Heart left ventricle (tissue), 16 donors: ENCODE measurements around the gene TBR1. TPM values are rescaled to one million over a fixed set of nuclear protein-coding genes. Genes with fewer than 3 reads are reported as not detected.

Experiments used
- ATAC-seq, 4 donors: fragments of 200-7000 bp; cut with Tn5 transposase; one replicate each; pipeline ENCODE4 v1.9.1; 2020 to 2022; ENCODE audit warnings: moderate library complexity in 4 of 4, mild to moderate bottlenecking in 3 of 4, moderate number of reproducible peaks in 1 of 4
- DNase-seq, 5 donors: peaks; one replicate each; pipeline ENCODE4 v3.0.0-alpha.2; 2020
- H3K27ac ChIP-seq, 12 donors: fragments of 200-600 bp; sonication (generic) in 4 of 12; one replicate each; pipeline versions ENCODE4 v1.5.0 to v1.8.0; 2016 to 2022; ENCODE audit warnings: mild to moderate bottlenecking in 2 of 12
- H3K27me3 ChIP-seq, 9 donors: fragments of 200-600 bp; sonication (generic) in 2 of 9; one replicate each; pipeline versions ENCODE4 v1.5.1 to v1.8.0; 2016 to 2022; ENCODE audit warnings: mild to moderate bottlenecking in 3 of 9
- H3K36me3 ChIP-seq, 9 donors: fragments of 200-600 bp; sonication (generic) in 2 of 9; one replicate each; pipeline versions ENCODE4 v1.5.0 to v1.8.0; 2018 to 2022; ENCODE audit warnings: mild to moderate bottlenecking in 2 of 9
- H3K4me1 ChIP-seq, 12 donors: fragments of 200-600 bp; sonication (generic) in 4 of 12; one replicate each; pipeline versions ENCODE4 v1.5.0 to v1.8.0; 2016 to 2022; ENCODE audit warnings: mild to moderate bottlenecking in 3 of 12
- H3K4me3 ChIP-seq, 12 donors: fragments of 200-600 bp; sonication (generic) in 4 of 12; one replicate each; pipeline versions ENCODE4 v1.5.0 to v1.8.0; 2017 to 2022; ENCODE audit warnings: mild to moderate bottlenecking in 9 of 12, moderate library complexity in 4 of 12
- H3K9me3 ChIP-seq, 12 donors: fragments of 200-600 bp; sonication (generic) in 4 of 12; one replicate each; pipeline versions ENCODE4 v1.5.0 to v1.8.0; 2016 to 2022; ENCODE audit warnings: mild to moderate bottlenecking in 1 of 12
- CTCF ChIP-seq, 12 donors: fragments of 200-600 bp; sonication (generic) in 4 of 12; IDR thresholded peaks; one replicate each; pipeline versions ENCODE4 v1.5.0 to v1.8.0; 2018 to 2022; ENCODE audit warnings: antibody characterized with exemption in 12 of 12, mild to moderate bottlenecking in 5 of 12
- POLR2A ChIP-seq, 2 donors: fragments of 450-650 bp; IDR thresholded peaks; one replicate each; pipeline ENCODE4 v1.6.1; 2017; ENCODE audit warnings: antibody characterized with exemption in 2 of 2, mild to moderate bottlenecking in 2 of 2, moderate library complexity in 2 of 2
- WGBS, 4 donors: extraction: QIAGEN DNeasy Blood & Tissue Kit in 2 of 4; methylation state at CpG; one replicate each; pipeline versions ENCODE4 v1.1.5 to v1.1.7; 2013 to 2018; 5-methylcytosine and 5-hydroxymethylcytosine counted together
- intact Hi-C, 10 donors: fragments of 100-400 bp; cut with DNase I; formaldehyde crosslinking; loops; one replicate each; pipeline versions ENCODE4 v1.11.1 to v1.14.2; 2022
- polyA plus RNA-seq, 2 donors: library from polyadenylated mRNA; stranded (reverse); fragments of 200-250 nt; gene quantifications; one replicate each; pipeline ENCODE4 v1.2.3, GENCODE V29; 2013
- total RNA-seq, 9 donors: library from RNA; depleted of rRNA in 2 of 9; stranded (reverse); fragments of >200 nt in 2 of 9; fragmentation: NEBNext Ultra II Directional in 3 of 9; extraction: Animal tissue kit (Norgen Biotek cat#: 25700) in 3 of 9; gene quantifications; one replicate each; pipeline versions ENCODE4 v1.1.0 to v1.2.4, GENCODE V29; 2016 to 2023
- donor health status: ischemic (EF 13 %, LVEDD 7.1; RV severe dilation, severe dysfunction).
- donor health status: healthy with polysubstance abuse.
- donor health status: DM: no; HTN: yes; CAD: no.
- donor health status: DM: no; HTN: no; CAD: no.
- donor health status: ischemic (EF 25% LVEDD 6.9; RV normal size, moderate dysfunction).
- donor health status: ischemic (EF 25% LVEDD 5.7; RV mildly dilated, moderate dysfunction).
- donor health status: healthy.
- donor health status: DM: yes; HTN: yes; CAD: no.
- donor health status: ischemic (EF 35%, LVEDD 5.7; RV mildly dilated, moderate dysfunction).
- donor health status: nonischemic (EF 11% LVEDD 7.7; RV severe dilation, severe dysfunction).
- donor health status: DM: yes; HTN: yes; CAD: no.
- donor health status: PGD.
- donor health status: ischemic (EF 29% LVEDD 5.4; RV normal size, mild dysfunction).
- donor health status: nonischemic (EF 23%, LVEDD 6.1; RV moderate dilation, normal function).

Gene TBR1
- total and polyA plus RNA-seq, 11 donors = 1.0 TPM; not detected in 10

- Histone ChIP-seq H3K36me3 (peaks cover 0 to 37% (median 22%) of the 10 kb centered on the region in 9 donors), H3K27me3 (no peaks in the 10 kb centered on the region), H3K27ac (no peak overlapping the region), H3K4me1 (no peaks in the 10 kb centered on the region), H3K9me3 (no peaks in the 10 kb centered on the region), H3K4me3 (no peak overlapping the region)
- intact Hi-C loops = no loop called here
- no peak for ATAC-seq
- no peak for DNase-seq
- TF ChIP-seq POLR2A (IDR thresholded peaks at IDR 0.05) = no peak
- no peak for TF ChIP-seq CTCF (IDR thresholded peaks at IDR 0.05)
- WGBS, 4 donors = 86 to 94% (median 91%) methylated on average over 2 of the region's 2 CpGs
These were observed 27.8 kb upstream of the TBR1 start for GRCh38 chr2:161388146-161388779.

- ATAC-seq (no peak), DNase-seq (no peak)
- H3K4me3 ChIP-seq = no peak overlapping the region
- intact Hi-C loops = no loop called here
- no peaks in the 10 kb centered on the region for H3K9me3 ChIP-seq
- TF ChIP-seq CTCF (IDR thresholded peaks at IDR 0.05) (no peak), POLR2A (IDR thresholded peaks at IDR 0.05) (no peak)
- H3K36me3 ChIP-seq = peaks cover 0 to 48% (median 31%) of the 10 kb centered on the region in 9 donors
- 94 to 97% (median 95%) methylated on average over 4 of the region's 4 CpGs for WGBS, 4 donors
- H3K27ac ChIP-seq = no peak overlapping the region
- no peaks in the 10 kb centered on the region for H3K27me3 ChIP-seq
- no peaks in the 10 kb centered on the region for H3K4me1 ChIP-seq
These were observed 24.2 kb upstream of the TBR1 start for GRCh38 chr2:161391737-161392506.

GRCh38 chr2:161400076-161400475 is 16.0 kb upstream of the TBR1 start:
- no peaks in the 10 kb centered on the region for H3K27me3 ChIP-seq
- H3K36me3 ChIP-seq = peaks cover 0 to 60% (median 42%) of the 10 kb centered on the region in 9 donors
- TF ChIP-seq POLR2A (IDR thresholded peaks at IDR 0.05) = no peak
- TF ChIP-seq CTCF (IDR thresholded peaks at IDR 0.05) = no peak
- 96 to 99% (median 99%) methylated on average over 2 of the region's 2 CpGs for WGBS, 4 donors
- intact Hi-C loops = no loop called here
- ATAC-seq (no peak), DNase-seq (no peak)
- H3K27ac ChIP-seq = no peak overlapping the region
- H3K9me3 ChIP-seq = no peaks in the 10 kb centered on the region
- H3K4me1 ChIP-seq = no peaks in the 10 kb centered on the region
- no peak overlapping the region for H3K4me3 ChIP-seq

- no peaks in the 10 kb centered on the region for H3K4me1 ChIP-seq
- ATAC-seq (no peak), DNase-seq (no peak)
- intact Hi-C loops = no loop called here
- H3K27me3 ChIP-seq = no peaks in the 10 kb centered on the region
- no peaks in the 10 kb centered on the region for H3K9me3 ChIP-seq
- H3K36me3 ChIP-seq = peaks cover 0 to 38% (median 20%) of the 10 kb centered on the region in 9 donors
- no peak for TF ChIP-seq CTCF (IDR thresholded peaks at IDR 0.05)
- no peak for TF ChIP-seq POLR2A (IDR thresholded peaks at IDR 0.05)
- whole genome bisulfite sequencing, 4 donors = 89 to 93% (median 91%) methylated on average over 4 of the region's 4 CpGs
- no peak overlapping the region for H3K27ac ChIP-seq
- H3K4me3 ChIP-seq = no peak overlapping the region
These were observed 13.8 kb upstream of the TBR1 start for GRCh38 chr2:161402297-161402696.
